ENCODE results near the gene SARS1. TPM values are rescaled to one million over a fixed set of nuclear protein-coding genes. Genes with fewer than 3 reads are reported as not detected.

The SARS1 gene
- total and polyA plus RNA-seq, 2 of the 13 experiments (the other 11 are each of a cell fraction or from before 2014, with no cell fraction given) = 103 to 134 TPM

- TF ChIP-seq USF2 (IDR thresholded peaks at IDR 0.05; ENCODE audit: low read depth, low read length) (no peak), USF2 (CRISPR knock-in tag; IDR thresholded peaks at IDR 0.05; ENCODE audit: borderline replicate concordance) (no peak), SPEN (CRISPR knock-in tag; IDR thresholded peaks at IDR 0.05; ENCODE audit: low read depth) (no peak), KDM5B (CRISPR knock-in tag; IDR thresholded peaks at IDR 0.05; ENCODE audit: borderline replicate concordance) (no peak), PITX1 (CRISPR knock-in tag; IDR thresholded peaks at IDR 0.05) (no peak), NKX3-1 (CRISPR knock-in tag; IDR thresholded peaks at IDR 0.05) (0 out of 2 replicates have a peak, but pooled peaks have one; percentile 36), SETDB1 (CRISPR knock-in tag; IDR thresholded peaks at IDR 0.05; ENCODE audit: borderline replicate concordance) (no peak), ATF5 (CRISPR knock-in tag; IDR thresholded peaks at IDR 0.05; ENCODE audit: low read depth) (no peak), RBM22 (optimal IDR thresholded peaks at IDR 0.05; ENCODE audit: low read length) (no peak), POLR2AphosphoS5 (IDR thresholded peaks at IDR 0.05; ENCODE audit: low read depth, low read length) (no peak), ZNF44 (CRISPR knock-in tag; IDR thresholded peaks at IDR 0.05) (no peak), PLRG1 (conservative IDR thresholded peaks at IDR 0.05) (no peak), MLX (CRISPR knock-in tag; IDR thresholded peaks at IDR 0.05) (peak; percentile 57; the same call in 1 of the 2 replicates), ZBTB1 (CRISPR knock-in tag; IDR thresholded peaks at IDR 0.05; ENCODE audit: borderline replicate concordance) (no peak), TP53 (CRISPR knock-in tag; conservative IDR thresholded peaks at IDR 0.05) (0 out of 2 replicates have a peak, but pooled peaks have one; percentile 75), BCL3 (CRISPR knock-in tag; IDR thresholded peaks at IDR 0.05) (peak; percentile 29; the same call in 1 of the 2 replicates), ARNT2 (CRISPR knock-in tag; IDR thresholded peaks at IDR 0.05; ENCODE audit: low read depth) (no peak; the same call in 1 of the 2 replicates), CREM (IDR thresholded peaks at IDR 0.05) (peak; percentile 52; the same call in 1 of the 2 replicates), CREM (CRISPR knock-in tag; IDR thresholded peaks at IDR 0.05) (no peak), IKZF1 (IDR thresholded peaks at IDR 0.05) (no peak), RELA (CRISPR knock-in tag; IDR thresholded peaks at IDR 0.05) (no peak), SMC3 (IDR thresholded peaks at IDR 0.05; ENCODE audit: low read length) (no peak), HNRNPL (IDR thresholded peaks at IDR 0.05; ENCODE audit: low read depth, low read length) (peak; percentile 92), HNF4G (IDR thresholded peaks at IDR 0.05; ENCODE audit: borderline replicate concordance, low read depth, low read length) (peak; percentile 57), HNF4G (CRISPR knock-in tag; IDR thresholded peaks at IDR 0.05; ENCODE audit: borderline replicate concordance, low read depth) (no peak), ZNF768 (CRISPR knock-in tag; IDR thresholded peaks at IDR 0.05) (peak; percentile 14; the same call in 1 of the 2 replicates), ZNF614 (CRISPR knock-in tag; IDR thresholded peaks at IDR 0.05; ENCODE audit: borderline replicate concordance) (no peak), JARID2 (CRISPR knock-in tag; IDR thresholded peaks at IDR 0.05; ENCODE audit: insufficient replicate concordance) (no peak)
These were observed 61.1 kb downstream of the SARS1 start (continued) for GRCh38 chr1:109274533-109275476.

Data from HepG2 (cell line).